ENCODE data around the gene ACSL1. TPM values are rescaled to one million over a fixed set of nuclear protein-coding genes. Genes with fewer than 3 reads are reported as not detected.
A peak's percentile ranks its signal among the peaks of the same experiment; 100 is the strongest.
"Not testable (repeated sequence)": the region's sequence is repeated elsewhere in the genome, so short reads cannot be mapped to it uniquely, and the experiment has no call there.

ACSL1 gene
- total RNA-seq, 1 donor from 2014 or later, result 63.1 TPM

DNA sequence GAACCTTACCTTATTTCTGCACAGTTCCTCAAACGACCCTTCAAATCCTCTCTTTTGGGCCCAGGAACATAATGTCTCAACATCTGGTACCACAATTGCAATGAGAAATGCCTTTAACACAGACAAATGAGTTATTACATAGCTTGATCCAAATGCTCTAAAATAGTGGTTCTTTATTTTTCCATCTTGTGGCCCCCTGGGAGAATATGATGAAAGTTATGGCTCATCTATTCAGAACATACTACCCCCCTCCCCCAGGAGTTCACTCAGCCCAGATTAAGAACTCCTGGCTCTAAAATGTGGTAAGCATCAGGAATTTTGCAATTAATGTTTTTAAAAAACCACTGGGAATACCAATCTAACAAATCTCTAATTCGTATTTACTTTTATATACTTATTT is 68.0 kb downstream of the ACSL1 start:
- DNase-seq (ENCODE audit: low spot score), result no peak

DNA sequence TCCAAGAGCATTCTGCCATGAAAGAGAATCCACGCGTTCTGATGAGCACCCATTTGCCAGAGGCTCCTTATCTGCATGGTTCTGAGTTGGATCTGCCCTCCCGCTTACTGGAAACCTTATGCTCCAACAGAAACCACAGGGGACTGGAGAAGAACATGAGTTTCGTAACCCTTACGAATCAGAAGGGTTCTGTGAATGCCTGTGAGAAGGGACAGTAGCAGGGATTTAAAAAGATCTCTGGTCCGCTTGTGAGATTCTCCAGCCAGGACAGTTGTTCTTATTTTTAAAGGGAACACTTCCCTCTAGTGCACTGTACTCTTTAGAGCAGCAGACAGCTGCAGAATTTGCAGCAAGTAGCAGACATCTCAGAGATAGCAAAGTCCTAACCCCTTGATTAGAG is 69.4 kb downstream of the ACSL1 start:
- DNase-seq (ENCODE audit: low spot score), result no peak

DNA sequence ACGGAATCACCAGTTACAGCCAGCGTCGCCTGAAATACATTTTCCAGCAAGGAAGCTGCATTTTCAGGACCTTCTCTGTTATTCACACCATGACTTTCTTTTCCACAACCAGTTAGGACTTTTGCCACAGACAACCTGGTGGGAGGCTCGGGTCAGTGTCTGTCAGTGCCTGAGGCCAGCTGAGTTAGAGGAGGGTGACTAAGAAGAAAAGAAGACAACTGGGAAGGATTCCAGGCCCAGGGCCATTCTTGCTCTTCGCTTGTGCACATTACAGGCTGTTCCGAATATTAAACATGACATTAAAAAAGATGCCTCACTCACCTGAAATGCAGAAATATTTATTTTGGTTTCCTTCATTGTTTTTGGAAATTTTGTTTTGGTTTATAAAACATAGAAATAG is 70.5 kb downstream of the ACSL1 start:
- no peak for DNase-seq (ENCODE audit: low spot score)

DNA sequence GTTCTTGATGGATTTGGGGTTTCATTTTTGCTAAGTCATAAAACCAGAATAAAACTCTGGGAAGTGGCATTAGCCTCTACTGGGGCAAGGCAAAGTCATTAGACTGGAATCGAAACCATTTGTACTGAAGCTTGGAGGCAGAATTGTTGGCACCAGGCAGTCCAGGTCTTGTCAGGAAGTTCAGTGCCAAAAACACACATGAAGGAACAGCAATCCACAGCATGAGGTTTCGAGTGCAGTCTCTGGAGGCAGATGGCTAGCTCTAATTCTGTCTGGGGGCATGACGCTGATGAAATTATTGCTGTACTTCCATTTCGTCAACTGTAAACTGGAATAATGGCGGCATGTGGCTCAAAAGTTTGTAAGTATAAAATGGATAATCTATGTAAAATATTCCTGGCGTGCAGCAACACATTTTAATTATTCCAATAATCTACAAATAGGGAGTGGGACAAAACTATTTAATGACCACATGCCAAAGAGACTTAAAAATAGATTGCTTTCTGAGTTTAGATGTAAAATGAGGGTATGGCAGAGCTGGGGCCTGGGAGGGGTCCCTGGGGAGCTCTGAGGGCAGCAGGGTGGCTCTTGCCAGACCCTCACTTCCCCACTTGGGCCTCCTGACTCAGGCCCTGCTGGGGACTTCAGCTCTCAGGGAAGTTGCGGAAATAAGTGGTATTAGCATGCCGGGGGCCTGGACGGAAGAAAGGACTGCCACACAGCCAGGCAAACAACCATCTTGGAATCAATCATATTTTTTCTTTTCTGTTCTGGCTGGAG is 73.1 kb downstream of the ACSL1 start:
- DNase-seq (ENCODE audit: low spot score), result no peak

DNA sequence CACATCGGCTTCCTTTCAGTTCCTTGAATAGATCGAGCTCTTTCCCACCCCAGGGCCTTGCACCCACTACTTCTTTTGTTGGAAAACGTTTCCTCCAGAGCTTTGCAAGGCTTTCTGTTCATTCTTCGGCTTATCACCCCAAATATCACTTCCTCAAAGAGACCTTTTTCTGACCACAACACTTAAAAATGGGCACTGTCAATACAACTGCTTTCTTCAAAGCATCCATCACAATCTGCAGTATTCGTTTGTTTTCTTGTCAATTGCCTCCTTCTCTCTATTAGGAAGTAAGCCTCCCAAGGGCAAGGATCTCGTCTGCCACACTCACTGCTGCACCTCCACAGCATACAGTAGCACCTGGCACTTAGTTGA is 74.2 kb downstream of the ACSL1 start:
- no peak for DNase-seq (ENCODE audit: low spot score)

DNA sequence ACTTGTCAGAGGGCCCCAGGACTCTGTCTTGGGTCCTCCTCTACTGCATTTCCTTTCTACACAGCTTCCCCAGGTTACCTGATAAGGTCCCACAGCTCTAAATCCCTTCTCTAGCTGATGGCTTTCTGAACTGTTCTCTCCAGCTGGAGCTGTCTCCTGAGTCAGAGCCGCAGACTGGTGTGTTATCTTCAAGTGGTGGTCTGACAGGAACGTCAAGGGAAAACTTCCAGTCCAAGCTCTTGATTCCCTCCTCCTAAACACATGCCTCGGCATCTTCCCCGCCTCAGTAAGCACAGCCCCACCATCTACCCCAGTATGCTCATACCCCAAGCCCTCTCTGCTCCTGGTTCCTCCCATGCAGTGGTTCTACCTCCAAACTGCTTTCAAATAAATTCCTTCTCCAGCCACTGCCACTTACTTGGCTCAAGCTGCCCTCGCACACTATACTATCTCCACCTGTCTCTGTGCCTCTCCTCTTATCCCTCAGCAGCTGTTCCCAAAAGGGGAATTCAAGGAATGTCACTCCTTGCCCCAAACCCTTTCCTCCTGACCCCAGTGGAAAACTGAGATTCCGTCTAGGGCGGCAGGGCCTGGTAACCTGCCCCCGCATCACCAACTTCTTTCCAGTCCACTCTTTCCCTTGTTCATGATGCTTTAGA is 74.7 kb downstream of the ACSL1 start:
- no peak for DNase-seq (ENCODE audit: low spot score)

DNA sequence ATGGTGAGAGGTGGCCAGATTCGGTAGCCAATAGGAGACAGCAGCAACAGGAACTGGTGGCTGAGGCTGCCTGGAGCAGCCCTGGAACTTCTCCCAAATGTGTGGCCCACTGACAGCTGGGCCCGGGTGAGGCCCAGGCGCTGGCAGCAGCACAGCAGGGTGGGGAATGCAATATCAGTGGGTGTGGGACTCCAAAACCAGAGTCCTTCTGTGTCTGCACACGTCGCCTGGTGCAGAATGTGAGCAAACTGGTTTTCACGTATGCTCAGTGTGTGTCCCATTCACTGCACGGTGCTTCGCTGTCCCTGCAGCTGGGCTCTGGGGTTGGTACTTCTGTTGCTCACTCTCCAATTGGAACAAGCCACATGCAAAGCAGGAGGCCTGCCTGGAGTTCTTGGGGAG is 77.5 kb downstream of the ACSL1 start:
- DNase-seq (ENCODE audit: low spot score), result peak; percentile 24

DNA sequence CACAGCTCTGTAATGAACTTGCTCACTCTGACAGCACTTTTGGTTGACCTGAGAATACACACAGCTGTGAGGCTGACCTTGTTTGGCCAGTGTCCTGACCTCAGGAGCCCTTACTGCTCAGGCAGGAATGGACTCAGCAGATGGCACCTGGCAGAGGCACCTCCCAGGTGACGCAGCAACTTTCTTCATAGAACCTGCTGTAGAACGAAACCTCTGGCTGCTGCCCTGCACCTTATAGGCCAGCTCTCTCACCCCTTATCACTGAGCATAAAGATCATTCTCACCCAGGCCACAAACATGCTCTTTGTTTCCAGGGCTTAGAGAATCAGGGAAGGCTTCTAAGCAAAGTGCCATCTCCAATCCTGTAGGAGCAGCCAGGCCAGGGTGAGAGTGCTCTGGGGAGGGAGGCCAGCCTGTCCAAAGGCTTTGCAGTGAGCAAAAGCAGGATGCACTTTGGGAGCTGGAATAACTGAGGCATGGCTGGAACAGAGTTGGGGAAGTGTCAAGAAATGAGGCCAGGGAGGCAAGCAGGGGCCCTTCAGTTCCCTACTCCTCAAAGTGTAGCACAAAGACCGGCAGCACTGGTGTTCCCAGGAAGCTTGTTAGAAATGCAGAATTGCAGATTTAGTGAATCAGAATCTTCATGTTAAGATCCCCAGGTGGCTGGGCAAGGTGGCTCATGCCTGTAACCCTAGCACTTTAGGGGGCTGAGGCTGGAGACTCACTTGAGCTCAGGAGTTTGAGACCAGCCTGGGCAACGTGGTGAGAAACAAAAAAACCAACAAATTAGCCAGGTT is 78.5 kb downstream of the ACSL1 start:
- peak; percentile 26 for DNase-seq (ENCODE audit: low spot score)

DNA sequence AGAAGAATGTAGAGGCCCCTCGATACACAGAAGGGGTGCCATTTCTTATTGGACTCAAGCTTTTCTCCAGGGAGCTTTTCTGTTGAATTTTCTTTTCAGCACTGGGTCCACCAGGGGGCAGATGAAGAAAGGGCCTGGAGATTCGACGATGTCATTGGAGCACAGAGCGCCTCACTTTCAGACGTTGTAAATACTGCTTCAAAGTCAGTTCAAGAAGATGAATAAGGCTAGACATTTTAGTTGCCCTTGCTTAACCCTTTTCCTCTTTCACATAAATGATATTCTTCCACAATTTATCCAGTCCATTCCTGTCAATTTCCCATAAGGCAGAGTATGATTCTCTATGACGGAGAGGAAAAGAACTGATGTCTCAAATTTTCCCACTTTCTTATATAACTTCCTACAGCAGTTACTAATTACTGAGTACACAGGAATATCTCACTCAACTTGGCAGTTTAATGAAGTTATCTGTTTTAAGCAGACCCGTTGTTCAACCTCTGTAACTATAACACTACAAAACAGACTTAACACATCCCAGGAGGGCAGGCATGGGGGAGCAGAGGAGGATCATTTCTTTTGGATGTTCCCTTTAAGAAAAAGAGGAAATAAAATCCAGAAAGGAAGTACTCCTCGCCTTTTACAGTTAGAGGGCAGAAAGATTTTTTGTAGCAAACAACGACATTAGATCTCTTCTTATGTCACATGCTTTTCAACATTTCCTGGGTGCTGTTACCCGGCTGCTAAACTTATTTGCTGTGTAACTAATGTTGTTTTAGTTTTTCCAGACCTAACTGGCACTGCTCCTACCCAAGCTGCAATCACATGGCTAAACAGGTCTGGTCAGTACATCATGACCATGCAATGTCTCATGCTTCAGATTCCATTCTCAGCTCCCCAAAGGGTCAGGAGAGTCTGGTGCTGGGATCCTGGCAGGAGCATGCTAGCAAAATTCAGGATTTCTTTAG is 79.7 kb downstream of the ACSL1 start:
- peak; percentile 84 for DNase-seq (ENCODE audit: low spot score)

DNA sequence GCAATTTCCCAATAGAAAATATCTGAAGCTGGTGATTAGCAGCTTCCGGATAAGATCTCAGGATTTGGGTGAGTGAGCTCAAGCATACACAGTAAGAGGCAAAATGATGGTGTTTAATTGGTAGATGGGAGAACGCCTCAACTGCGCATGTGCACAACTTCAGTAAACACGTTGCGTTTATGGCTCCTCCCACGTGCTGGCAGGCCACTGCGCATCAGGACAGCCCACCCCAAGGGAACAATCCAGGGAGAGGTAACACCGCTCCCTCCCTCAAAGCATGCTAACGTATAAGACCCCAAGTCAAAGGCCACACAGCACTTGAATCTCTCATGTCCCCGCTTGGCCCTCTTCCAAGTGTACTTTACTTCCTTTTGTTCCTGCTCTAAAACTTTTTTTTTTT is 81.5 kb downstream of the ACSL1 start:
- DNase-seq (ENCODE audit: low spot score), result no peak

DNA sequence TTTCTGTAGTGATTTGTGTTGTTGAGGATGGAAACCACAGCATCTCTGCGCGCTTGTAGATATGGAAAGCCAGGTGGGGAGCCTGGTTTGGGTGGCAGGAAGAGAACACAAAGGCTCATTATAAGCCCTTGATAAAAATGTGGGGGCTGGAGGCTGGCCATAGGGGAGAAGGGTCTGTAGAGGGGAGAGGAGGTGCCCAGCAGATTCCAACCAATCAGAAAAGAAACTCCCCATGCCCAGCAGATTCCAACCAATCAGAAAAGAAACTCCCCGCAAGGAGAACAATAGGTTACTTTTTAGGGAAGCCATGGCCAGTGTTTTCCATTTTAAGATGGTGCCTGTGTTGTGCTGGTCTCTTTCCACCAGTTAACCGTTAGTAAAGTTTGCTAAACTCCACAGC is 82.1 kb downstream of the ACSL1 start:
- no peak for DNase-seq (ENCODE audit: low spot score)

DNA sequence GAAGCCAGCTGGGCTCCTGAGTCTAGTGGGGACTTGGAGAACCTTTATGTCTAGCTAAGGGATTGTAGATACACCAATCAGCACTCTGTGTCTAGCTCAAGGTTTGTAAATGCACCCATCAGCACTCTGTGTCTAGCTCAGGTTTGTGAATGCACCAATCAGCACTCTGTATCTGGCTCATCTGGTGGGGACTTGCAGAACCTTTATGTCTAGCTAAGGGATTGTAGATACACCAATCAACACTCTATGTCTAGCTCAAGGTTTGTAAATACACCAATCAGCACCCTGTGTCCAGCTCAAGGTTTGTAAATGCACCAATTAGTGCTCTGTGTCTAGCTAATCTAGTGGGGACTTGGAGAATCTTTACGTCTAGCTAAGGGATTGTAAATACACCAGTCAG is 84.1 kb downstream of the ACSL1 start:
- DNase-seq (ENCODE audit: low spot score), result not testable (repeated sequence)

DNA sequence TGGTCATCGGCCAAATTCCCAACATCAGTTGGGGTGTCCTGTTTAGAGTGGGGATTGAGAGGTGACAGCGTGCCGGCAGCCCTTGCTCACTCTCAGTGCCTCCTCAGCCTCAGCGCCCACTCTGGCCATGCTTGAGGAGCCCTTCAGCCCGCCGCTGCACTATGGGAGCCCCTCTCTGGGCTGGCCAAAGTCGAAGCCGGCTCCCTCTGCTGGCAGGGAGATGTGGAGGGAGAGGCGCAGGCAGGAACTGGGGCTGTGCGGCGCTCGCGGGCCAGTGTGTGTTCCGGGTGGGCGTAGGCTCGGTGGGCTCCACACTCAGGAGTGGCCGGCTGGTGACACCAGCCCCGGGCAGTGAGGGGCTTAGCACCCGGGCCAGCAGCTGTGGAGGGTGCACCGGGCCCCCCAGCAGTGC is 84.8 kb downstream of the ACSL1 start:
- peak; percentile 6 for DNase-seq (ENCODE audit: low spot score)

DNA sequence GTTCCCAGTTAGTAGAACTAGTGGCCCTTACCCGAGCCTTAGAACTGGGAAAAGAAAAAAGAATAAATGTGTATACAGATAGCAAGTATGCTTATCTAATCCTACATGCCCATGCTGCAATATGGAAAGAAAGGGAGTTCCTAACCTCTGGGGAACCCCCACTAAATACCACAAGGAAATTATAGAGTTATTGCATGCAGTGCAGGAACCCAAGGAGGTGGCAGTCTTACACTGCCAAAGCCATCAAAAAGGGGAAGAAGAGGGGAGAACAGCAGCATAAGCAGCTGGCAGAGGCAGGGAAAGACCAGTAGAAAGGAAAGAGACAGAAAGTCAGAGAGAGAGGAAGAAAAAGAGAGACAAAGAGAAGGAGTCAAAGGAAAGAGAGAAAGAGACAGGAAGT is 86.2 kb downstream of the ACSL1 start:
- DNase-seq (ENCODE audit: low spot score), result not testable (repeated sequence)

DNA sequence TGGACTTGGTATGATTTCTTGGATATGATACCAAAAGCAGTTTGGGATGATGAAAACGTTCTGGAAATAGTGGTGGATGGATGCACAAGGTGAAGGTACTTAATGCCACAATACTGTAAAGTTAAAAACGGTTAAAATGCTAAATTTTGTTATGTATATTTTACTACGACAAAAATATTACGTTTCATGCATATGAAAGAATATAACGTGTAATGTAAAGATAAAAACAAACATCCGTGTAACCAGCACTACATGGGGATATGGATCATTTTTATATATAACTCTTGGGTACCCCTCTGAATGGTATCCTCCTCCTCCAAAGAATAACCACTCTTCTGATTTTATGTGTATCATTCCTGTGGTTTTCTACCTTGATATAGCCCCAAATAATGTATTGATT is 91.0 kb downstream of the ACSL1 start:
- DNase-seq (ENCODE audit: low spot score), result no peak

DNA sequence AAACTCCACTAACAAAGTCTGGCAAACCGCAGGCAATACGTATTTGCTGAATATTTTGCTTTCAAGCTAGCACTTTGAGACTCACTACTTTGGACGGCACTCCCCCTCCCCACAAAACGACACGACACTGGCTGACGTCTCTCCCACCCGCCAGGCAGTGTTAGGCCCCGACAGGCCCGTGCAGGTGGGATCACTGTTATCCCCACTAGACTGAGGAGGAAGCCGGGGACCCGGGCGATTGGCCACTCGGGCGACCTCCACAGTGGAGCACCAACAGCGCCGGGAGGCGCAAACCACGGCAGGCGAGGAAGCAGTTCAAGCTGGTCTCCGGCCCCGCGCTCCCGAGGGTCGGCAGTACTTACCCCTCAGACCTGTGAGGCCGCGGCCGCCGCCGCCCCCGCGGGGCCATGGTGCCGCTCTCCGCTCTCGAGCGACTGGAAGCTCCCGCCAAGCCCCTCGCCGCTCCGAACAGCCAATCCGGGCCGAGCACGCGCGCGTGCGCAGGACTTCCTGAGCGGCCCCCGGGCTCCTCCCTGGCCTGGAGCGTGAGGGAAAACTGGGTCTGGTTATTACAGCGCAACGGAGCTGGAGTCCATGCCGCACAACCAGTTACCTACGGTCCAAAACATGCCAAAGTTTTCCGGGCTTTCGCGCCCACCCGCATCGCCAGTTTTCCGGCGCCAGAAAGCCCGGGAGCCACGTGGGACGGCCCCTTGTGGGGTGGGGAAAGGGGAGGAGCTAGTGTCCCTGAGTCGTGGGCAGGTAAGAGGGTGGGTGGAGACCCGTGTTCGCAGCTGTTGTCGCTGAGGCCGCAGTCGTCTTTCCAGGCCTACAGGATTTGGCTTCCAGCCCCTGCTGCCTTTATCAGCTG is 91.9 kb downstream of the ACSL1 start, which contains the start of gene CENPU:
Gene CENPU (minus strand): TSS at position 443 of the 871 bp plus-strand sequence. CDS start 34 bp downstream, at position 409.
- DNase-seq (ENCODE audit: low spot score), result peak; percentile 97

DNA sequence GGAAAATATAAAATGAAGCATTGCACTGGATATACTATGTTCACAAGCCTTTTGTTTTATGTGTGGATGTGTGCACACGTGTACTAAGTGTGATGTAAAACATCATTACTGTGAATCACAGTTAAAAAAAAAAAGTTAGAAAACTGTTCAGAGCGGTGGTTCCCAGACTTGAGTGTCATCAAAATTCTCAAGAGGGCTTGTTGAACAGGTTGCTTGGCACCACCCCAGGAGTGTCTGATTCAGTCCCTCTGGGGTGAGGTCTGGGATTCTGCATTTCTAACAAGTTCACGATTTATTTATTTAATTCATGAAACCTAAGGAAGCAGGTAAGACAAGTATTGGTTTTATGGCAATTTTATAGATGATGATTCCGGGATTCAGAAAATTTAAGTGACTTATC is 93.6 kb downstream of the ACSL1 start:
- DNase-seq (ENCODE audit: low spot score), result no peak

DNA sequence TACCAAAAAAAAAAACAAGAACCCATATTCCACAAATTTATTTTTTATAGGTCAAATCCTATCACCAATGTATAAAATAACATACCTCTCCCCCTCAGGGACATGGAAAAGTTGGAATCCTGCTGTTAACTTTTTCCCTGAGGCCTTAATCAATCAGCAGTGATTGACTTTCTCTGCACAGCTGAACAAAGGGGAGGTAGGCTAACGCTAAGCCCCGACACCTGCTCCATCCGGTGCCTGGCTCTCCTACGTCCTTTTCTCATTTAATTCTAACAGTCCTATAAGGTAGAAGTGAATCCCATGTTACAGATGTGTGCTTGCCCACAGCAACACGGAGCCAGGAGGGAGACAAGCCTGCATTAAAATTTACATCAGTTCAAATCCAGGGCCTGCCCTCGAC is 94.7 kb downstream of the ACSL1 start:
- no peak for DNase-seq (ENCODE audit: low spot score)

DNA sequence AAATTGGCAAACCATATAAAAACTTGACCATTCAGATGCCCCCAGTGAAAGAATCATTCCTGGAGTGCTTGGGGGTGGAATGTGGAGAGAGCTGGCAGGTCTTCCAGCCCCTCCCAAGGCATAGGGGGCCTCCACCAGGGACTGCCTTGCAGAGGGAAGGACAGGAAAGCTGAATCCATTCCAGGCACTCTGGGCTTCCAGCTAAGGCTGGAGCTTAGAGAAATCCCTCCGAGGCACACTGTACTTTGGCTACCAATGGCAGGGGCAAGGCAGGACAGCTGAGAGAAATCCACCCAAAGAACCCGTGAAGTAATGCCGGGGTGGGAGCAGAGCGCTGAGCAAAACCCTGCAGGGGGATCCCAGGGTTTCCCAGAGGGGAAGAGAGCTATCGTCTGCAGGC is 95.8 kb downstream of the ACSL1 start:
- DNase-seq (ENCODE audit: low spot score), result no peak

DNA sequence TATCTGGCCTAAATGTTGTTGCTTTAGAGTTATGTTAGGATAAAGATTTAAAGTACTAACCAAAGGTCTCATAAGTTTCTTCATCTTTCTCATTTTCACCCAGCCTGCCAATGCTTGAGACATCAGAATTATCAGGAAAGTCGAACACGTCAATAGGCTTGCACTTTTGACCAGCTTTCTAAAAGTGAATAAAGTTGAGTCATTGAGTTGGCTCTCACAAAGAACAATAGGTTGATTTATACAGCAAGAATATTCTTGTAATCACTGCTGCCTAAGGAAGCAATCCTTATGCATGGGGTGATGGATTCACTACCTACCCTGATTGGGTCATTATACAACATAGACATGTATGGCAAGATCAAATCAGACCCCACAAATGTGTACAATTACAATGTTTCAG is 96.9 kb downstream of the ACSL1 start:
- no peak for DNase-seq (ENCODE audit: low spot score)

Measured in mucosa of gallbladder (tissue), 1 donor.